ENCODE data around the gene WDPCP. TPM values are rescaled to one million over a fixed set of nuclear protein-coding genes. Genes with fewer than 3 reads are reported as not detected.

WDPCP gene
- total and polyA plus RNA-seq, 2 of the 13 experiments (the other 11 are each of a cell fraction or from before 2014, with no cell fraction given): 2.9 to 5.2 TPM

- POLR2A ChIA-PET: no interaction called here
- BruUV-seq (replicated peaks): no TSS peak
- no peaks in the 10 kb centered on the region for H3K9me3 ChIP-seq (ENCODE audit: low read length)
- no peak overlapping the region for H3K4me2 ChIP-seq (ENCODE audit: low read depth, low read length)
- peaks cover 17% of the 10 kb centered on the region for H3K4me1 ChIP-seq (ENCODE audit: insufficient read depth, low read length)
- no peaks in the 10 kb centered on the region for H3K27me3 ChIP-seq (ENCODE audit: control insufficient read depth in 1 of 2, insufficient read depth in 2 of 2, low read length in 2 of 2)
- intact Hi-C loops (cut with micrococcal nuclease; ENCODE audit: unreplicated experiment): no loop called here
- DNase-seq (ENCODE audit: low spot score) (no peak), FAIRE-seq (no peak), ATAC-seq (no peak)
- H3K4me3 ChIP-seq (replicated peaks in 1 of 3; ENCODE audit: insufficient read depth in 1 of 3, low read depth in 2 of 3, low read length in 3 of 3): no peak overlapping the region
- H3K27ac ChIP-seq (ENCODE audit: extremely low read length, insufficient read depth, low read length): no peak overlapping the region
- H4K20me1 ChIP-seq (ENCODE audit: insufficient read depth, low read length): no peaks in the 10 kb centered on the region; the same call in 1 of the 2 replicates
- H2AFZ ChIP-seq (ENCODE audit: low read length): no peak overlapping the region
- peaks cover 7% of the 10 kb centered on the region for H3K79me2 ChIP-seq (ENCODE audit: insufficient read depth, low read length)
- no peak for TF ChIP-seq ZNF782 (CRISPR knock-in tag; IDR thresholded peaks at IDR 0.05; ENCODE audit: borderline replicate concordance)
- no peak for TF ChIP-seq CREM (IDR thresholded peaks at IDR 0.05)
- no peak for TF ChIP-seq CREM (CRISPR knock-in tag; IDR thresholded peaks at IDR 0.05)
- no peak for TF ChIP-seq ZNF552 (CRISPR knock-in tag; IDR thresholded peaks at IDR 0.05; ENCODE audit: borderline replicate concordance)
- no peak for TF ChIP-seq RBAK (CRISPR knock-in tag; IDR thresholded peaks at IDR 0.05)
- TF ChIP-seq THAP9 (CRISPR knock-in tag; IDR thresholded peaks at IDR 0.05; ENCODE audit: borderline replicate concordance): no peak
- no peak for TF ChIP-seq NFE2L1 (CRISPR knock-in tag; IDR thresholded peaks at IDR 0.05; ENCODE audit: borderline replicate concordance)
- TF ChIP-seq ATM (IDR thresholded peaks at IDR 0.05; ENCODE audit: borderline replicate concordance): no peak
- TF ChIP-seq ZNF207 (IDR thresholded peaks at IDR 0.05; ENCODE audit: borderline replicate concordance): no peak
- TF ChIP-seq ADNP (CRISPR knock-in tag; IDR thresholded peaks at IDR 0.05): no peak
- no peak for TF ChIP-seq YEATS4 (CRISPR knock-in tag; IDR thresholded peaks at IDR 0.05; ENCODE audit: borderline replicate concordance)
- TF ChIP-seq ZNF644 (CRISPR knock-in tag; IDR thresholded peaks at IDR 0.05; ENCODE audit: low read depth): no peak
- WGBS (ENCODE audit: low lambda C conversion rate): 95% methylated on average over 1 of the region's 1 CpG
- in situ Hi-C loops (cut with HindIII; ENCODE audit: extremely low pct_ligation_motif_present, low pct_unique_long_range_greater_than_20kb): no loop called here
- H3K36me3 ChIP-seq (replicated peaks in 1 of 2; ENCODE audit: control insufficient read depth in 1 of 2, insufficient read depth in 2 of 2, low read length in 2 of 2): peaks cover 19 to 71% of the 10 kb centered on the region in 2 experiments
- no peak overlapping the region for H3K9ac ChIP-seq (ENCODE audit: insufficient read depth, low read depth, low read length)
- CTCF ChIA-PET (ENCODE audit: low intra/inter-chr PET ratio, low total read pairs): no interaction called here
Observed at GRCh38 chr2:63600881-63601460, 12.7 kb upstream of the WDPCP start.

Data from HepG2 (cell line).